Adrenal gland (tissue), 5 donors: ENCODE data around the gene RHEX.
"Not testable (repeated sequence)": the region's sequence is repeated elsewhere in the genome, so short reads cannot be mapped to it uniquely, and the experiment has no call there.

Experiments used
- CTCF ChIP-seq, 6 experiments: fragments of 450-650 bp in 4 of 6; fragments of 200-600 bp in 2 of 6; sonication (generic) in 1 of 6; IDR thresholded peaks; 1 replicate in 5 of 6; 2 replicates in 1 of 6; pipeline versions ENCODE4 v1.5.1 to v1.8.0; 2016 to 2021; ENCODE audit warnings: antibody characterized with exemption in 6 of 6, mild to moderate bottlenecking in 2 of 6, moderate library complexity in 1 of 6
- POLR2A ChIP-seq, 2 donors: fragments of 450-650 bp; IDR thresholded peaks; one replicate each; pipeline ENCODE4 v1.6.1; 2017; ENCODE audit warnings: antibody characterized with exemption in 2 of 2, mild to moderate bottlenecking in 2 of 2, moderate library complexity in 1 of 2
- donor health status: DM: no; HTN: no; CAD: no.

GRCh38 chr1:206064501-206064900 is 11.5 kb downstream of the RHEX start:
- not testable (repeated sequence) for TF ChIP-seq CTCF, POLR2A (IDR thresholded peaks at IDR 0.05)
